Gastroesophageal sphincter (tissue), 3 donors: ENCODE data around the gene PPP2R5E.

ENCODE experiments used
- CTCF ChIP-seq, 4 experiments: fragments of 200-600 bp in 2 of 4; fragments of 450-650 bp in 2 of 4; sonication (generic) in 1 of 4; IDR thresholded peaks; one replicate each; pipeline ENCODE4 v1.5.1; 2017 to 2019; ENCODE audit warnings: antibody characterized with exemption in 4 of 4, mild to moderate bottlenecking in 2 of 4, moderate library complexity in 2 of 4
- EP300 ChIP-seq: sonication (generic); formaldehyde crosslinking; IDR thresholded peaks from one replicate; pipeline ENCODE4 v1.6.1; 2017; ENCODE audit warnings: antibody characterized with exemption, mild to moderate bottlenecking
- POLR2A ChIP-seq, 2 donors: fragments of 450-650 bp; IDR thresholded peaks; one replicate each; pipeline ENCODE4 v1.6.1; 2017; ENCODE audit warnings: antibody characterized with exemption in 2 of 2, mild to moderate bottlenecking in 2 of 2, moderate library complexity in 1 of 2
- POLR2AphosphoS5 ChIP-seq: sonication (generic); formaldehyde crosslinking; IDR thresholded peaks from one replicate; pipeline ENCODE4 v1.6.1; 2017; ENCODE audit warnings: antibody characterized with exemption

- TF ChIP-seq CTCF (IDR thresholded peaks at IDR 0.05) (no peak), POLR2A (IDR thresholded peaks at IDR 0.05) (no peak), POLR2AphosphoS5 (no peak), EP300 (no peak)
These were observed 216.3 kb downstream of the PPP2R5E start for GRCh38 chr14:63326840-63327239.
